ENCODE data around the gene UGT1A7. TPM values are rescaled to one million over a fixed set of nuclear protein-coding genes. Genes with fewer than 3 reads are reported as not detected.

UGT1A7 gene
- total RNA-seq, 1 donor from 2014 or later, result not detected

DNA sequence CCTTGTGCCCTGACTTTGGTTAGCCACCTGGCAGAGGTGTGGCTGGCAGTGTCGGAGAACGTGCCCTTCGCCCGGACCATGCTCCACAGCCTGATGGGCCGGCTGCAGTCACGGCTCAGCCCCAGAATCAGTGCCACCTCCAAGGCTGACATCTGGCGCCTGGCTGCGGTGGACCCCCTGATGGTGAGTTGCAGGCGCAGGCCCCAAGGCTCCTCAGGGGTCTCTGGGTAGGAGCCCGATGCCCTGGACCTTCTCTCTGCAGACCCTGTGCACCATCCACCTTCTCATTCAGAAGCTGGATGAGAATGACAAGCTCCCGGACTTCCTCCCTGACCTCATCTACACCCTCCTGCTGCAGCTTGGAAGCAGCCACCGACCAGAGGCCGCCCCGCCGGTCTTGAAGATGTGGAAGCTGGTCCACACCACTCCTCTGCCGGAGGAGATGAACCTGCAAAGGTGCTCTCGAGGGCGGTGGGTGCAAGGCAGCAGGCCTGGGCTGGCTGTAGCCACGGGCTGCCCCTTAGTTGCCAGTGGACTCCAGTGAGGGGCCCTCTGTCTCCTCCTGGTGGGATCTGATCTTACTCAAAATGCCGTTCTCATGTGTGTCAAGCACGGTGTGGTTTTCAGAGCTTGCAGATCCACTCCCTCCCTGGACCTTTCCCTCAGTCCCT, 140.5 kb downstream of the UGT1A7 start:
- TF ChIP-seq, protein P1, sequence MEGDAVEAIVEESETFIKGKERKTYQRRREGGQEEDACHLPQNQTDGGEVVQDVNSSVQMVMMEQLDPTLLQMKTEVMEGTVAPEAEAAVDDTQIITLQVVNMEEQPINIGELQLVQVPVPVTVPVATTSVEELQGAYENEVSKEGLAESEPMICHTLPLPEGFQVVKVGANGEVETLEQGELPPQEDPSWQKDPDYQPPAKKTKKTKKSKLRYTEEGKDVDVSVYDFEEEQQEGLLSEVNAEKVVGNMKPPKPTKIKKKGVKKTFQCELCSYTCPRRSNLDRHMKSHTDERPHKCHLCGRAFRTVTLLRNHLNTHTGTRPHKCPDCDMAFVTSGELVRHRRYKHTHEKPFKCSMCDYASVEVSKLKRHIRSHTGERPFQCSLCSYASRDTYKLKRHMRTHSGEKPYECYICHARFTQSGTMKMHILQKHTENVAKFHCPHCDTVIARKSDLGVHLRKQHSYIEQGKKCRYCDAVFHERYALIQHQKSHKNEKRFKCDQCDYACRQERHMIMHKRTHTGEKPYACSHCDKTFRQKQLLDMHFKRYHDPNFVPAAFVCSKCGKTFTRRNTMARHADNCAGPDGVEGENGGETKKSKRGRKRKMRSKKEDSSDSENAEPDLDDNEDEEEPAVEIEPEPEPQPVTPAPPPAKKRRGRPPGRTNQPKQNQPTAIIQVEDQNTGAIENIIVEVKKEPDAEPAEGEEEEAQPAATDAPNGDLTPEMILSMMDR (conservative IDR thresholded peaks at IDR 0.05), result no peak
- no peak for DNase-seq (ENCODE audit: low read depth, low spot score)
- no peak overlapping the region for H3K4me3 Mint-ChIP-seq
- H3K27ac Mint-ChIP-seq (ENCODE audit: unreplicated experiment), result no peak overlapping the region
- H3K9me3 Mint-ChIP-seq, result no peaks in the 10 kb centered on the region
- peaks cover 1% of the 10 kb centered on the region for H3K4me1 Mint-ChIP-seq
- no peaks in the 10 kb centered on the region for H3K27me3 Mint-ChIP-seq (ENCODE audit: low read depth)
- H3K36me3 Mint-ChIP-seq (ENCODE audit: low read depth), result no peaks in the 10 kb centered on the region

Other genes starting within 250 kb of the UGT1A7 start
- gene USP40, start 115.1 kb upstream of the UGT1A7 start, total RNA-seq, result 25.3 and 28.3 TPM in 2 replicates
- not detected in 2 replicates for gene UGT1A8, start 64.3 kb upstream of the UGT1A7 start, total RNA-seq
- gene UGT1A10, start 45.5 kb upstream of the UGT1A7 start, total RNA-seq, result not detected in 2 replicates
- gene UGT1A9, start 10.0 kb upstream of the UGT1A7 start, total RNA-seq, result not detected in 2 replicates
- gene UGT1A6, start 11.0 kb downstream of the UGT1A7 start, total RNA-seq, result not detected in 2 replicates
- not detected in 2 replicates for gene UGT1A5, start 31.0 kb downstream of the UGT1A7 start, total RNA-seq
- not detected in 2 replicates for gene UGT1A4, start 36.8 kb downstream of the UGT1A7 start, total RNA-seq
- gene UGT1A3, start 47.1 kb downstream of the UGT1A7 start, total RNA-seq, result not detected in 2 replicates
- gene UGT1A1, start 78.4 kb downstream of the UGT1A7 start, total RNA-seq, result not detected in 2 replicates
- gene MROH2A, start 96.4 kb downstream of the UGT1A7 start, total RNA-seq, result not detected in 2 replicates
- 62.3 and 63.6 TPM in 2 replicates for gene HJURP, start 172.6 kb downstream of the UGT1A7 start, total RNA-seq
- gene TRPM8, start 235.5 kb downstream of the UGT1A7 start, total RNA-seq, result 0.07 TPM in 1 of 2 replicates, not detected in the other